ENCODE results near the gene SMIM22.

DNA sequence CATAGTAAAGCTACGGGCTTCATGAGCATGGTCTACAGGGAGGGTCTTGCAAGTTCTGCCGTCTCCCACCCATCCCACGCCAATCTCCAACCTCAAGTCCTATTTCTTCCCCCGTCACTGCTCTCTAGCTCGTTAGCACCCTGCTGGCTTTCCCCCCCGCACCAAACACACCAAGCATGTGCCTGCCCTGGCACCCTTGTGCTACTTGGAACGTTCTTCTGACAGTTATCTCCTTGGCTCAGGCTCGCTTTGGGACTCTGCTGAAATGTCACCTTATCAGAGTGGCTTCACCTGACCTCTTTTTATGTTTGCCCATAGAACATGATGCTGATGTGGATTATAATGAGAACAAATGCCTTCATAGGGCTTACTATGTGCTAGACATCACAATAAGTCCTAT lies 30.0 kb downstream of the SMIM22 start:
- TF ChIP-seq GATA3 (IDR thresholded peaks at IDR 0.05; ENCODE audit: low read depth, low read length), result no peak
- no peak for TF ChIP-seq GATA2 (IDR thresholded peaks at IDR 0.05; ENCODE audit: low read depth, low read length)

Data from SH-SY5Y (cell line).